Measurements from ENCODE around the gene NUDT14. TPM values are rescaled to one million over a fixed set of nuclear protein-coding genes. Genes with fewer than 3 reads are reported as not detected.
A peak's percentile ranks its signal among the peaks of the same experiment; 100 is the strongest.

NUDT14 gene
- total RNA-seq, 4 donors from 2014 or later = 14.6 to 22.2 (median 19.8) TPM

DNA sequence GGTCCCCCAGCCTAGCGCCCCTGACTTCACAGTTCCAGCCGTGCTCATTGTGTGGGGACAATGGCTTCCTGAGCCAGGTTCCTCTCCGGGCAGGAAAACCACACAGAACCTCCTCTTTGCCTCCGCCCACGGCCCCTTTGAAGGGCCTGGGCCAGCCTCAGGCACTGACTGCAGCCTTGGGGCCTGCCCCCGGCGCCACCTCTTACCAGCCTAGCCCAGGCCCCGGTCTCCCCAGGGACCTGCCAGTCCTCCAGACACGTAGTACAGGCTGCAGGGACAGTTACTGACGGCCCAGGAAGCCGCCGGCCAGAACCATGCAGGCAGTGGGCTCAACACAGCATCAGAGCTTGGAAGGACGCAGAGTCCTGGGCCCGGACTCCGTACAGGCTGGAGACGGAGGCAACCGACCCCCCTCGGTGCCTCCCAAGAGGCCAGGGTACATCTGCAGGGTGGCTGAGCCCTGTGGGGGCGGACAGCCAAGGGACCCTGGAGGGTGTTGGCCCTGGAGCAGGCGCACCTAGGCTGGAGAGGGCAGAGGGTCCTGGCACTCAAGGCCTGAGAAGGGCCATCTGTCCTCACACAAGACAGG is 20.9 kb upstream of the NUDT14 start:
- H3K9me3 ChIP-seq = no peaks in the 10 kb centered on the region
- TF ChIP-seq EP300 (IDR thresholded peaks at IDR 0.05) = no peak
- TF ChIP-seq POLR2A (IDR thresholded peaks at IDR 0.05) = no peak
- TF ChIP-seq, protein P1, sequence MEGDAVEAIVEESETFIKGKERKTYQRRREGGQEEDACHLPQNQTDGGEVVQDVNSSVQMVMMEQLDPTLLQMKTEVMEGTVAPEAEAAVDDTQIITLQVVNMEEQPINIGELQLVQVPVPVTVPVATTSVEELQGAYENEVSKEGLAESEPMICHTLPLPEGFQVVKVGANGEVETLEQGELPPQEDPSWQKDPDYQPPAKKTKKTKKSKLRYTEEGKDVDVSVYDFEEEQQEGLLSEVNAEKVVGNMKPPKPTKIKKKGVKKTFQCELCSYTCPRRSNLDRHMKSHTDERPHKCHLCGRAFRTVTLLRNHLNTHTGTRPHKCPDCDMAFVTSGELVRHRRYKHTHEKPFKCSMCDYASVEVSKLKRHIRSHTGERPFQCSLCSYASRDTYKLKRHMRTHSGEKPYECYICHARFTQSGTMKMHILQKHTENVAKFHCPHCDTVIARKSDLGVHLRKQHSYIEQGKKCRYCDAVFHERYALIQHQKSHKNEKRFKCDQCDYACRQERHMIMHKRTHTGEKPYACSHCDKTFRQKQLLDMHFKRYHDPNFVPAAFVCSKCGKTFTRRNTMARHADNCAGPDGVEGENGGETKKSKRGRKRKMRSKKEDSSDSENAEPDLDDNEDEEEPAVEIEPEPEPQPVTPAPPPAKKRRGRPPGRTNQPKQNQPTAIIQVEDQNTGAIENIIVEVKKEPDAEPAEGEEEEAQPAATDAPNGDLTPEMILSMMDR (IDR thresholded peaks at IDR 0.05) = no peak
- no peak for TF ChIP-seq POLR2AphosphoS5 (IDR thresholded peaks at IDR 0.05)
- 60% methylated on average over 5 of the region's 20 CpGs for WGBS
- no peak overlapping the region for H3K4me3 ChIP-seq
- peaks cover 26% of the 10 kb centered on the region for H3K27me3 ChIP-seq
- no peak for DNase-seq (ENCODE audit: low spot score in 2 of 2)
- H3K36me3 ChIP-seq = no peaks in the 10 kb centered on the region
- no peak overlapping the region for H3K27ac ChIP-seq
- H3K4me1 ChIP-seq = peaks cover 55% of the 10 kb centered on the region

DNA sequence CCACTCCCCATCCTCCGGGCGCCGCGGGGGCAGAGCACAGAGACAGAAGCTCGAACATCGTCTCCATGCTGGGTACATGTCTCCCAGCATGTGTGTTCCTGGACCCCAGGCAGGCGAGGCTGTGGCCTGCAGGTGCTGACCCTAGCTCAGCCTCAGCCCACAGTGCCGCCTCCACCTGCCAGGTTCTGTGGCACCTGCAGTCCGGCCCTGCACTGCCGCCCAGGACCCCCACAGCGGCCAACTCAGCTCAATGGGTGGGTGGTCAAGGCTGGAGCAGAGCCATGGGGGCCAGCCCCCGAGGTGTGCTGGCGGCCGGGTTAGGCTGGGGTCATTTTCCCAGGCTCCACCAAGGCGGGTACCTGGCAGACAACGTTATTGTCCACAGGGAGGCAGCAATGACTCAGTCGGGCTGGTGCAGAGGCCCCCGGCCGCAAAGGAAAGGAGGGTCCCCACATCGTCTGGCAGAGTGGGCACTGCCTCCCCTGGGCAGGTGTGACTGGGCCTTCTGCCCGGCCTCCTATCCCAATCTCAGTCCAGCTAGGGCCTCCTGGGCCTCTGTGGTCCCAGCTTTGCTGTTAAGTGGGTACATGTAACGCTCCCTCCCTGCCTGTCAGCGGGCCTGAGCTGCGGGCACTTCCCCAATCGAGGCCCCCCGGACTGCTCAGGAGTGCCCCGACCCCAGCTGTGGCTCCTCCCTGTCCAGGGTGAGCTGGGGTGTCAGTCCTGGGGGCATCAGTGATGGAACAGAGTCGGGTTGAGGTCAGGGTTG is 20.2 kb upstream of the NUDT14 start:
- no peak overlapping the region for H3K4me3 ChIP-seq
- H3K27me3 ChIP-seq = peaks cover 33% of the 10 kb centered on the region
- peaks cover 62% of the 10 kb centered on the region for H3K4me1 ChIP-seq
- WGBS = 63% methylated on average over 13 of the region's 28 CpGs
- TF ChIP-seq EP300 (IDR thresholded peaks at IDR 0.05) = no peak
- TF ChIP-seq POLR2AphosphoS5 (IDR thresholded peaks at IDR 0.05) = no peak
- H3K27ac ChIP-seq = no peak overlapping the region
- H3K36me3 ChIP-seq = no peaks in the 10 kb centered on the region
- no peak for DNase-seq (ENCODE audit: low spot score in 2 of 2)
- no peaks in the 10 kb centered on the region for H3K9me3 ChIP-seq

- H3K27ac ChIP-seq = no peak overlapping the region
- H3K4me1 ChIP-seq = peaks cover 64% of the 10 kb centered on the region
- H3K36me3 ChIP-seq = no peaks in the 10 kb centered on the region
- no peak for DNase-seq (ENCODE audit: low spot score in 2 of 2)
- TF ChIP-seq EP300 (IDR thresholded peaks at IDR 0.05) (no peak), POLR2A (IDR thresholded peaks at IDR 0.05) (no peak), POLR2AphosphoS5 (IDR thresholded peaks at IDR 0.05) (no peak)
- TF ChIP-seq, protein P1 (IDR thresholded peaks at IDR 0.05) = no peak
- H3K27me3 ChIP-seq = peaks cover 40% of the 10 kb centered on the region
- 82% methylated on average over 16 of the region's 16 CpGs for WGBS
- H3K9me3 ChIP-seq = no peaks in the 10 kb centered on the region
- H3K4me3 ChIP-seq = no peak overlapping the region
These were observed 19.5 kb upstream of the NUDT14 start for GRCh38 chr14:105200641-105201040.

DNA sequence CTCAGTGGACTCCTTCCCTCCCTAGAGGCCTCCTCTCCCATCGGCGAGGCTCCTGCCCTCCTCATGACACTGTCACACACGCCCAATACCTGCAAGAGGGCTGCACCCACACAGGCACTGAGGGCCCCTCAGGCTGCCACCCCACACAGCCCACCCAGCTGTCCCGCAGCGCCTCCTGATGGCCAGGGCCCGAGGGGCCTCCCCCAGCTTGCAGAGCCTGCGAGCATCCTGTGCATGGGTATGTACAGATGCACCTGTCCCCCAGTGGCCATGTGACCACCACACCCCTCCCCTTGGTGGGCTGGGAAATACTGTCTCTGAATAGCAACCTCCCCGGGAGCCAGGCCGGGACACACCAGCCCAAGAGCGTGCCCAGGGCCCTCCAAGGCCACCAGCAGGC is 19.0 kb upstream of the NUDT14 start:
- no peak for TF ChIP-seq POLR2AphosphoS5 (IDR thresholded peaks at IDR 0.05)
- no peak for TF ChIP-seq EP300 (IDR thresholded peaks at IDR 0.05)
- TF ChIP-seq POLR2A (IDR thresholded peaks at IDR 0.05) = no peak
- TF ChIP-seq, protein P1 (IDR thresholded peaks at IDR 0.05) = no peak
- 95% methylated on average over 4 of the region's 10 CpGs for WGBS

DNA sequence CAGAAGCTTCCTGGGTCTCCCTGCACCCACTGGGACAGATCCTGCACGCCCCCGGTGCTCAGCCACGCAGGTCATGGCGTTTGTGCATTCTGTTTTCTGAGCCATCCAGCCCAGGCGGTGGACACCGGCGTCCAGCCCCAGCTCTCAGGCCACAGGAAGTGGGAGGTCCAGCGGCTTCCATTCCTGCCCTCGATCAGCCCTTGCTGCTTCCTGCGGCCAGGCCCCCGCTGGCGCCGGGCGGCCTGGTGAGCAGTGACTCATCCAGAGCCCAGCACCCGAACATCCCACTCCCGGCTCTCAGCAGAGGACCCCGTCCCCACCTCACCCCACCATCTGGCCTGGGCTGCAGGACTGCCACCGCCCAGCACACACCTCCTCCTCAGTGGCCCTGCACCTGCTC is 18.0 kb upstream of the NUDT14 start:
- Histone ChIP-seq H3K4me3 (no peak overlapping the region), H3K4me1 (peaks cover 55% of the 10 kb centered on the region), H3K27ac (peak overlapping the region; percentile 23), H3K9me3 (no peaks in the 10 kb centered on the region), H3K27me3 (peaks cover 55% of the 10 kb centered on the region), H3K36me3 (no peaks in the 10 kb centered on the region)
- DNase-seq (ENCODE audit: low spot score in 2 of 2) = no peak
- WGBS = 63% methylated on average over 2 of the region's 18 CpGs
- TF ChIP-seq EP300 (IDR thresholded peaks at IDR 0.05) = no peak
- no peak for TF ChIP-seq POLR2AphosphoS5 (IDR thresholded peaks at IDR 0.05)
- no peak for TF ChIP-seq POLR2A (IDR thresholded peaks at IDR 0.05)
- TF ChIP-seq, protein P1 (IDR thresholded peaks at IDR 0.05) = no peak

More for the DNA sequence above, 19.0 kb upstream of the NUDT14 start:
- DNase-seq (ENCODE audit: low spot score in 2 of 2) = no peak
- Histone ChIP-seq H3K9me3 (no peaks in the 10 kb centered on the region), H3K27ac (no peak overlapping the region), H3K4me3 (no peak overlapping the region), H3K36me3 (no peaks in the 10 kb centered on the region), H3K4me1 (peaks cover 59% of the 10 kb centered on the region), H3K27me3 (peaks cover 45% of the 10 kb centered on the region)
